GM12878 (cell line): Measurements from ENCODE around the gene SF1. TPM values are rescaled to one million over a fixed set of nuclear protein-coding genes. Genes with fewer than 3 reads are reported as not detected.

Source experiments
- CHD2 ChIP-seq: IDR thresholded peaks from 2 replicates; pipeline ENCODE4 v1.6.1; 2011; ENCODE audit warnings: low read depth, low read length, improper control_type of control experiment, borderline replicate concordance
- CREM ChIP-seq: IDR thresholded peaks from 2 replicates; pipeline ENCODE4 v1.6.1; 2014; ENCODE audit warnings: antibody characterized with exemption, low read depth
- GATAD2B ChIP-seq: fragments of 450-650 bp; conservative IDR thresholded peaks from 2 replicates; pipeline ENCODE4 v1.6.1; 2017; ENCODE audit warnings: low read depth, mild to moderate bottlenecking, moderate library complexity
- MEF2B ChIP-seq: fragments of 450-650 bp; IDR thresholded peaks from 2 replicates; pipeline ENCODE4 v1.6.1; 2018; ENCODE audit warnings: mild to moderate bottlenecking, moderate library complexity; ENCODE audit not compliant: partially characterized antibody, poor library complexity, severe bottlenecking
- MLLT1 ChIP-seq: fragments of 450-650 bp; IDR thresholded peaks from 2 replicates; pipeline ENCODE4 v1.6.1; 2016; ENCODE audit warnings: mild to moderate bottlenecking
- MTA2 ChIP-seq: fragments of 450-650 bp; IDR thresholded peaks from 2 replicates; pipeline ENCODE4 v1.6.1; 2016; ENCODE audit warnings: low read depth, mild to moderate bottlenecking, moderate library complexity
- MYB ChIP-seq: fragments of 150-350 bp; IDR thresholded peaks from 2 replicates; pipeline ENCODE4 v1.6.1; 2014; ENCODE audit warnings: mild to moderate bottlenecking, low read depth, low read length, borderline replicate concordance
- MYC ChIP-seq: IDR thresholded peaks from 2 replicates; pipeline ENCODE4 v1.6.1; 2011; ENCODE audit warnings: mild to moderate bottlenecking, low read length, moderate library complexity, inconsistent platforms; ENCODE audit not compliant: insufficient read depth, insufficient replicate concordance, insufficient read length, severe bottlenecking
- NBN ChIP-seq: fragments of 450-650 bp; IDR thresholded peaks from 2 replicates; pipeline ENCODE4 v1.6.1; 2016
- NFYB ChIP-seq: IDR thresholded peaks from 2 replicates; pipeline ENCODE4 v1.6.1; 2011; ENCODE audit warnings: low read depth, mild to moderate bottlenecking, low read length, improper control_type of control experiment, moderate library complexity; ENCODE audit not compliant: insufficient read depth
- RAD21 ChIP-seq: IDR thresholded peaks from 2 replicates; pipeline ENCODE4 v1.6.1; 2011; ENCODE audit warnings: mild to moderate bottlenecking, low read depth, low read length, moderate library complexity; ENCODE audit not compliant: insufficient read depth
- RELA ChIP-seq: fragments of 450-650 bp; IDR thresholded peaks from 2 replicates; pipeline ENCODE4 v1.8.0; 2014; ENCODE audit warnings: borderline replicate concordance; ENCODE audit not compliant: partially characterized antibody
- RFX5 ChIP-seq: IDR thresholded peaks from 2 replicates; pipeline ENCODE4 v1.6.1; 2011; ENCODE audit warnings: low read depth, low read length, improper control_type of control experiment
- TBL1XR1 ChIP-seq: IDR thresholded peaks from 2 replicates; pipeline ENCODE4 v1.6.1; 2012; ENCODE audit warnings: low read depth, low read length, improper control_type of control experiment
- YY1 ChIP-seq: IDR thresholded peaks from 2 replicates; pipeline ENCODE4 v1.6.1; 2011; ENCODE audit warnings: low read depth, mild to moderate bottlenecking, low read length
- ZBTB33 ChIP-seq: fragments of 450-650 bp; IDR thresholded peaks from 2 replicates; pipeline ENCODE4 v1.6.1; 2017; ENCODE audit warnings: mild to moderate bottlenecking
- ZNF207 ChIP-seq: fragments of 450-650 bp; IDR thresholded peaks from 2 replicates; pipeline ENCODE4 v1.6.1; 2014; ENCODE audit warnings: antibody characterized with exemption, mild to moderate bottlenecking, borderline replicate concordance
- ZNF24 ChIP-seq: fragments of 450-650 bp; IDR thresholded peaks from 2 replicates; pipeline ENCODE4 v1.6.1; 2017; ENCODE audit warnings: antibody characterized with exemption, mild to moderate bottlenecking
- polyA plus RNA-seq, 11 experiments: library from polyadenylated mRNA; depleted of rRNA in 4 of 11; unstranded in 6 of 11; stranded (reverse) in 5 of 11; fragments of >200 nt; fragmentation: Nextera tagmentation in 4 of 11; fragmentation: Illumina TruSeq in 1 of 11; extraction: Ambion mirVana in 4 of 11; extraction: Trizol in 1 of 11; gene quantifications; 1 replicate in 1 of 11; 2 replicates in 10 of 11; pipeline versions ENCODE4 v1.2.1 to v1.2.3, GENCODE V29; 2011 to 2016; ENCODE audit warnings: inconsistent platforms in 2 of 11, missing spikeins in 2 of 11, low read depth in 1 of 11
- total RNA-seq, 4 experiments: library from RNA; depleted of rRNA in 3 of 4; stranded (reverse); fragments of >200 nt in 3 of 4; fragmentation: Illumina TruSeq in 1 of 4; extraction: Trizol in 1 of 4; gene quantifications; 2 replicates each; pipeline versions ENCODE4 v1.2.1 to v1.2.3, GENCODE V29; 2013 to 2021
- TF ChIP-seq, protein P1 (sequence below): fragments of 450-650 bp; IDR thresholded peaks from 2 replicates; pipeline ENCODE4 v1.6.1; 2017; ENCODE audit warnings: mild to moderate bottlenecking, low read depth, inconsistent platforms; ENCODE audit not compliant: poor library complexity, severe bottlenecking
- TF ChIP-seq, protein P2 (sequence below): fragments of 450-650 bp; IDR thresholded peaks from 2 replicates; pipeline ENCODE4 v1.6.1; 2014; ENCODE audit warnings: mild to moderate bottlenecking
- TF ChIP-seq, protein P3 (sequence below), 3 experiments: IDR thresholded peaks in 2 of 3; conservative IDR thresholded peaks in 1 of 3; 2 replicates each; pipeline ENCODE4 v1.5.1; 2011; ENCODE audit warnings: low read depth in 3 of 3, low read length in 3 of 3, mild to moderate bottlenecking in 3 of 3, control low read depth in 2 of 3, moderate library complexity in 2 of 3, inconsistent platforms in 1 of 3, mixed read lengths in 1 of 3; ENCODE audit not compliant: control insufficient read depth in 2 of 3, insufficient read depth in 1 of 3; ENCODE audit errors: extremely low read depth in 1 of 3

Gene SF1
- total and polyA plus RNA-seq, 10 of the 15 experiments (the other 5 are each of a cell fraction or from before 2014, with no cell fraction given) = 13.6 to 337 (median 103) TPM

GRCh38 chr11:64723117-64723906 lies 55.0 kb downstream of the SF1 start, which contains the start of gene NRXN2 (continued):
- TF ChIP-seq MLLT1 (0 out of 2 replicates have a peak, but pooled peaks have one; percentile 48), NBN (peak; percentile 66; the same call in 1 of the 2 replicates), ZNF207 (no peak), CREM (peak; percentile 23; the same call in 1 of the 2 replicates), MYC (no peak), ZBTB33 (no peak), NFYB (peak; percentile 90), RFX5 (no peak), RAD21 (peak; percentile 60), MYB (no peak), MTA2 (peak; percentile 36; the same call in 1 of the 2 replicates), MEF2B (peak; percentile 89), ZNF24 (no peak), TBL1XR1 (no peak), YY1 (peak; percentile 46), CHD2 (peak; percentile 80; the same call in 1 of the 2 replicates), RELA (peak; percentile 90), GATAD2B (peak; percentile 77)
- TF ChIP-seq, protein P1, sequence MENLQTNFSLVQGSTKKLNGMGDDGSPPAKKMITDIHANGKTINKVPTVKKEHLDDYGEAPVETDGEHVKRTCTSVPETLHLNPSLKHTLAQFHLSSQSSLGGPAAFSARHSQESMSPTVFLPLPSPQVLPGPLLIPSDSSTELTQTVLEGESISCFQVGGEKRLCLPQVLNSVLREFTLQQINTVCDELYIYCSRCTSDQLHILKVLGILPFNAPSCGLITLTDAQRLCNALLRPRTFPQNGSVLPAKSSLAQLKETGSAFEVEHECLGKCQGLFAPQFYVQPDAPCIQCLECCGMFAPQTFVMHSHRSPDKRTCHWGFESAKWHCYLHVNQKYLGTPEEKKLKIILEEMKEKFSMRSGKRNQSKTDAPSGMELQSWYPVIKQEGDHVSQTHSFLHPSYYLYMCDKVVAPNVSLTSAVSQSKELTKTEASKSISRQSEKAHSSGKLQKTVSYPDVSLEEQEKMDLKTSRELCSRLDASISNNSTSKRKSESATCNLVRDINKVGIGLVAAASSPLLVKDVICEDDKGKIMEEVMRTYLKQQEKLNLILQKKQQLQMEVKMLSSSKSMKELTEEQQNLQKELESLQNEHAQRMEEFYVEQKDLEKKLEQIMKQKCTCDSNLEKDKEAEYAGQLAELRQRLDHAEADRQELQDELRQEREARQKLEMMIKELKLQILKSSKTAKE = peak; percentile 18
- TF ChIP-seq, protein P2, sequence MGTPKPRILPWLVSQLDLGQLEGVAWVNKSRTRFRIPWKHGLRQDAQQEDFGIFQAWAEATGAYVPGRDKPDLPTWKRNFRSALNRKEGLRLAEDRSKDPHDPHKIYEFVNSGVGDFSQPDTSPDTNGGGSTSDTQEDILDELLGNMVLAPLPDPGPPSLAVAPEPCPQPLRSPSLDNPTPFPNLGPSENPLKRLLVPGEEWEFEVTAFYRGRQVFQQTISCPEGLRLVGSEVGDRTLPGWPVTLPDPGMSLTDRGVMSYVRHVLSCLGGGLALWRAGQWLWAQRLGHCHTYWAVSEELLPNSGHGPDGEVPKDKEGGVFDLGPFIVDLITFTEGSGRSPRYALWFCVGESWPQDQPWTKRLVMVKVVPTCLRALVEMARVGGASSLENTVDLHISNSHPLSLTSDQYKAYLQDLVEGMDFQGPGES = peak; percentile 67
- TF ChIP-seq, protein P3, sequence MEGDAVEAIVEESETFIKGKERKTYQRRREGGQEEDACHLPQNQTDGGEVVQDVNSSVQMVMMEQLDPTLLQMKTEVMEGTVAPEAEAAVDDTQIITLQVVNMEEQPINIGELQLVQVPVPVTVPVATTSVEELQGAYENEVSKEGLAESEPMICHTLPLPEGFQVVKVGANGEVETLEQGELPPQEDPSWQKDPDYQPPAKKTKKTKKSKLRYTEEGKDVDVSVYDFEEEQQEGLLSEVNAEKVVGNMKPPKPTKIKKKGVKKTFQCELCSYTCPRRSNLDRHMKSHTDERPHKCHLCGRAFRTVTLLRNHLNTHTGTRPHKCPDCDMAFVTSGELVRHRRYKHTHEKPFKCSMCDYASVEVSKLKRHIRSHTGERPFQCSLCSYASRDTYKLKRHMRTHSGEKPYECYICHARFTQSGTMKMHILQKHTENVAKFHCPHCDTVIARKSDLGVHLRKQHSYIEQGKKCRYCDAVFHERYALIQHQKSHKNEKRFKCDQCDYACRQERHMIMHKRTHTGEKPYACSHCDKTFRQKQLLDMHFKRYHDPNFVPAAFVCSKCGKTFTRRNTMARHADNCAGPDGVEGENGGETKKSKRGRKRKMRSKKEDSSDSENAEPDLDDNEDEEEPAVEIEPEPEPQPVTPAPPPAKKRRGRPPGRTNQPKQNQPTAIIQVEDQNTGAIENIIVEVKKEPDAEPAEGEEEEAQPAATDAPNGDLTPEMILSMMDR (IDR thresholded peaks at IDR 0.05 in 2 of 3, conservative IDR thresholded peaks at IDR 0.05 in 1 of 3; ENCODE audit: control insufficient read depth in 2 of 3, extremely low read depth in 1 of 3, insufficient read depth in 1 of 3, low read depth in 3 of 3, low read length in 3 of 3) = peak; percentile 90 to 99 (median 95)
